K562 (cell line): ENCODE results near the gene ST6GALNAC1. TPM values are rescaled to one million over a fixed set of nuclear protein-coding genes. Genes with fewer than 3 reads are reported as not detected.

Source experiments
- ATAC-seq: fragments of 200-7000 bp; cut with Tn5 transposase; 3 replicates; pipeline ENCODE4 v1.9.1; 2020; ENCODE audit warnings: moderate library complexity
- Bru-seq: library from RNA; stranded (reverse); fragments of 400-500 nt; gene quantifications from one replicate; lab custom pipeline; 2021; lab: Mats Ljungman, UMichigan
- BruChase-seq, 2 experiments: library from RNA; stranded (reverse); fragments of 400-500 nt; gene quantifications; one replicate each; lab custom pipeline; 2021; lab: Mats Ljungman, UMichigan
- BruUV-seq: library from RNA; stranded (reverse); fragments of 400-500 nt; replicated peaks from 2 replicates; lab custom pipeline; 2021; lab: Mats Ljungman, UMichigan
- CTCF ChIA-PET: fragments of 300-600 bp; formaldehyde crosslinking; extraction: SDS; loops from one replicate; lab custom pipeline; 2021; ENCODE audit warnings: low intra/inter-chr PET ratio; lab: Yijun Ruan, JAX
- POLR2A ChIA-PET: fragments of 300-600, 350-650 bp; sonication (Branson Sonifier 250); formaldehyde crosslinking; extraction: SDS; loops from one replicate; lab custom pipeline; 2021; ENCODE audit warnings: antibody characterized with exemption, inconsistent platforms; lab: Yijun Ruan, JAX
- DNase-seq, 4 experiments: peaks; one replicate each; pipeline versions ENCODE4 v3.0.0 to v3.0.0-alpha.2; 2011 to 2018; ENCODE audit warnings: low spot score in 3 of 4, mixed read lengths in 3 of 4; ENCODE audit errors: extremely low read depth in 1 of 4
- FAIRE-seq: peaks from 2 replicates; lab custom pipeline; 2011; peaks lifted over from hg19 to GRCh38; lab: Jason Lieb, UNC
- H2AFZ ChIP-seq: 2 replicates; pipeline ENCODE4 v1.6.0; 2011; ENCODE audit warnings: low read depth, low read length, control low read depth, inconsistent platforms
- H3K27ac ChIP-seq: fragments of 200-600 bp; 3 replicates; pipeline ENCODE4 v1.8.0; 2011; ENCODE audit warnings: low read depth, mild to moderate bottlenecking, control low read depth, inconsistent platforms, low read length, moderate library complexity, mixed read lengths; ENCODE audit errors: extremely low read depth
- H3K27me3 ChIP-seq, 2 experiments: fragments of 300-600 bp in 1 of 2; 2 replicates in 1 of 2; 3 replicates in 1 of 2; pipeline versions ENCODE4 v1.6.0 to v1.8.0; 2011; ENCODE audit warnings: inconsistent platforms in 2 of 2, low read length in 2 of 2, mild to moderate bottlenecking in 1 of 2, mixed read lengths in 1 of 2, moderate library complexity in 1 of 2; ENCODE audit not compliant: control insufficient read depth in 2 of 2, insufficient read depth in 2 of 2
- H3K36me3 ChIP-seq: fragments of 300-600 bp; 3 replicates; pipeline ENCODE4 v1.8.0; 2011; ENCODE audit warnings: mild to moderate bottlenecking, low read length, inconsistent platforms; ENCODE audit not compliant: control insufficient read depth, insufficient read depth
- H3K4me1 ChIP-seq, 2 experiments: fragments of 200-600 bp in 1 of 2; replicated peaks in 1 of 2; 2 replicates in 1 of 2; 3 replicates in 1 of 2; pipeline versions ENCODE4 v1.5.1 to v1.8.0; 2011; ENCODE audit warnings: inconsistent platforms in 2 of 2, low read length in 2 of 2, mild to moderate bottlenecking in 1 of 2, mixed read lengths in 1 of 2, moderate library complexity in 1 of 2; ENCODE audit not compliant: control insufficient read depth in 2 of 2, insufficient read depth in 2 of 2
- H3K4me2 ChIP-seq: 2 replicates; pipeline ENCODE4 v1.6.1; 2011; ENCODE audit warnings: low read length, control low read depth, inconsistent platforms, mixed read lengths; ENCODE audit not compliant: insufficient read depth
- H3K4me3 ChIP-seq: fragments of 200-600 bp; sonication (generic), shearing (Covaris generic); 2 replicates; pipeline ENCODE4 v1.5.1; 2016; ENCODE audit warnings: control low read depth, inconsistent platforms
- H3K79me2 ChIP-seq: fragments of 200-600 bp; 3 replicates; pipeline ENCODE4 v1.8.0; 2011; ENCODE audit warnings: low read length, inconsistent platforms; ENCODE audit not compliant: control insufficient read depth, insufficient read depth
- H3K9ac ChIP-seq, 2 experiments: 2 replicates each; pipeline versions ENCODE4 v1.6.0 to v1.6.1; 2011; ENCODE audit warnings: low read depth in 2 of 2, low read length in 2 of 2, control low read depth in 1 of 2, inconsistent platforms in 1 of 2, mild to moderate bottlenecking in 1 of 2, mixed read lengths in 1 of 2; ENCODE audit not compliant: insufficient read depth in 1 of 2
- H3K9me1 ChIP-seq: one replicate; pipeline ENCODE4 v1.6.0; 2011; ENCODE audit warnings: inconsistent platforms, mild to moderate bottlenecking, low read length, moderate library complexity; ENCODE audit not compliant: control insufficient read depth, insufficient read depth
- H3K9me3 ChIP-seq: replicated peaks from 2 replicates; pipeline ENCODE4 v1.5.1; 2011; ENCODE audit warnings: low read depth, low read length, inconsistent platforms; ENCODE audit not compliant: control insufficient read depth, insufficient read depth
- H4K20me1 ChIP-seq: replicated peaks from 2 replicates; pipeline ENCODE4 v1.6.1; 2011; ENCODE audit warnings: low read length, inconsistent platforms, mixed read lengths; ENCODE audit not compliant: control insufficient read depth, insufficient read depth
- ARHGAP35 ChIP-seq: fragments of 450-650 bp; IDR thresholded peaks from 2 replicates; pipeline ENCODE4 v1.6.1; 2018; ENCODE audit not compliant: partially characterized antibody
- CBX5 ChIP-seq: IDR thresholded peaks from 2 replicates; pipeline ENCODE4 v1.6.1; 2014; ENCODE audit warnings: low read depth, borderline replicate concordance
- DIDO1 ChIP-seq: fragments of 450-650 bp; IDR thresholded peaks from 2 replicates; pipeline ENCODE4 v1.6.1; 2016; ENCODE audit warnings: low read depth, missing biosample characterization, missing genetic modification characterization
- PHF21A ChIP-seq: fragments of 450-650 bp; IDR thresholded peaks from 2 replicates; pipeline ENCODE4 v1.6.1; 2017; ENCODE audit warnings: low read depth, borderline replicate concordance
- PTBP1 ChIP-seq: fragments of 200-400 bp; formaldehyde crosslinking; IDR thresholded peaks from 2 replicates; pipeline ENCODE4 v1.6.1; 2017; ENCODE audit warnings: low read depth, low read length
- PTRF ChIP-seq: fragments of 450-650 bp; IDR thresholded peaks from 2 replicates; pipeline ENCODE4 v1.6.1; 2016; ENCODE audit warnings: mild to moderate bottlenecking, missing genetic modification characterization, missing compliant biosample characterization
- PYGO2 ChIP-seq: fragments of 450-650 bp; IDR thresholded peaks from 2 replicates; pipeline ENCODE4 v1.6.1; 2016; ENCODE audit warnings: mild to moderate bottlenecking, missing genetic modification characterization, moderate library complexity, missing compliant biosample characterization
- TAF9B ChIP-seq: fragments of 450-650 bp; IDR thresholded peaks from 2 replicates; pipeline ENCODE4 v1.6.1; 2018; ENCODE audit warnings: mild to moderate bottlenecking; ENCODE audit not compliant: partially characterized antibody
- ZNF217 ChIP-seq: sonication (generic); formaldehyde crosslinking; IDR thresholded peaks from 2 replicates; pipeline ENCODE4 v1.8.0; 2022; ENCODE audit warnings: mild to moderate bottlenecking, missing genetic modification reagents
- WGBS: fragments of 100-300 bp; shearing (Covaris generic); methylation state at CpG from one replicate; pipeline ENCODE4 v1.1.6; 2016; ENCODE audit warnings: low coverage, mixed read lengths; ENCODE audit not compliant: insufficient coverage; ENCODE audit errors: missing lambda C conversion rate; 5-methylcytosine and 5-hydroxymethylcytosine counted together
- in situ Hi-C: fragments of 300-500 bp; cut with MboI; formaldehyde crosslinking; loops from 4 replicates; pipeline ENCODE4 v1.15.0; 2018; ENCODE audit warnings: inconsistent platforms, mixed read lengths
- intact Hi-C: fragments of 100-400 bp; cut with micrococcal nuclease; formaldehyde crosslinking; loops from 2 replicates; pipeline ENCODE4 v1.14.2; 2022
- long read RNA-seq, 3 experiments: library from polyadenylated mRNA in 2 of 3; library from RNA in 1 of 3; unstranded in 2 of 3; stranded (forward) in 1 of 3; transcript quantifications; one replicate each; pipeline ENCODE4 v2.0.0, GENCODE V29; 2019 to 2022
- polyA minus RNA-seq, 3 experiments: library from RNA; depleted of rRNA, polyadenylated mRNA; stranded (reverse); fragments of >200 nt; gene quantifications; 2 replicates each; pipeline ENCODE4 v1.2.3, GENCODE V29; 2011
- polyA plus RNA-seq, 8 experiments: library from polyadenylated mRNA; depleted of rRNA in 4 of 8; stranded (reverse) in 5 of 8; unstranded in 3 of 8; fragments of >200 nt; fragmentation: Nextera tagmentation in 2 of 8; fragmentation: Illumina TruSeq in 1 of 8; extraction: Ambion mirVana in 2 of 8; extraction: Trizol in 1 of 8; gene quantifications; 2 replicates each; pipeline versions ENCODE4 v1.2.1 to v1.2.3, GENCODE V29; 2011 to 2014; ENCODE audit warnings: inconsistent platforms in 1 of 8, missing spikeins in 1 of 8
- total RNA-seq, 7 experiments: library from RNA; depleted of rRNA in 6 of 7; stranded (reverse); fragments of >200 nt in 6 of 7; fragmentation: Illumina TruSeq in 2 of 7; extraction: Trizol in 2 of 7; gene quantifications; 2 replicates each; pipeline versions ENCODE4 v1.2.1 to v1.2.3, GENCODE V29; 2011 to 2021; ENCODE audit warnings: low replicate concordance in 1 of 7
- TF ChIP-seq, protein P1 (sequence below): fragments of 450-650 bp; IDR thresholded peaks from 2 replicates; pipeline ENCODE4 v1.6.1; 2018; ENCODE audit not compliant: partially characterized antibody

Gene ST6GALNAC1, protein sequence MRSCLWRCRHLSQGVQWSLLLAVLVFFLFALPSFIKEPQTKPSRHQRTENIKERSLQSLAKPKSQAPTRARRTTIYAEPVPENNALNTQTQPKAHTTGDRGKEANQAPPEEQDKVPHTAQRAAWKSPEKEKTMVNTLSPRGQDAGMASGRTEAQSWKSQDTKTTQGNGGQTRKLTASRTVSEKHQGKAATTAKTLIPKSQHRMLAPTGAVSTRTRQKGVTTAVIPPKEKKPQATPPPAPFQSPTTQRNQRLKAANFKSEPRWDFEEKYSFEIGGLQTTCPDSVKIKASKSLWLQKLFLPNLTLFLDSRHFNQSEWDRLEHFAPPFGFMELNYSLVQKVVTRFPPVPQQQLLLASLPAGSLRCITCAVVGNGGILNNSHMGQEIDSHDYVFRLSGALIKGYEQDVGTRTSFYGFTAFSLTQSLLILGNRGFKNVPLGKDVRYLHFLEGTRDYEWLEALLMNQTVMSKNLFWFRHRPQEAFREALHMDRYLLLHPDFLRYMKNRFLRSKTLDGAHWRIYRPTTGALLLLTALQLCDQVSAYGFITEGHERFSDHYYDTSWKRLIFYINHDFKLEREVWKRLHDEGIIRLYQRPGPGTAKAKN
- 78.1 and 101 TPM in 2 replicates for total RNA-seq (2011; cell fraction: chromatin; rRNA removed; ENCODE audit: low replicate concordance)
- 67.5 and 71.5 TPM in 2 replicates for total RNA-seq (2011; cell fraction: nucleolus; rRNA removed)
- total RNA-seq (2011; cell fraction: nucleoplasm; rRNA removed): 66.0 and 71.4 TPM in 2 replicates
- 43.4 and 54.9 TPM in 2 replicates for total RNA-seq (2014; rRNA removed)
- 47.3 and 50.5 TPM in 2 replicates for total RNA-seq (2014; rRNA removed; fragmentation: Illumina TruSeq; extraction: Trizol)
- 20.6 and 21.4 TPM in 2 replicates for total RNA-seq (2015; rRNA removed; fragmentation: Illumina TruSeq; extraction: Trizol)
- 42.9 and 53.1 TPM in 2 replicates for total RNA-seq (2021)
- 34.7 and 40.1 TPM in 2 replicates for polyA plus RNA-seq (2011; rRNA removed)
- 35.5 and 41.2 TPM in 2 replicates for polyA plus RNA-seq (2011; cell fraction: cytosol; rRNA removed)
- 54.0 and 74.4 TPM in 2 replicates for polyA plus RNA-seq (2011; cell fraction: nucleus; rRNA removed)
- polyA plus RNA-seq (2012): 30.1 and 68.3 TPM in 2 replicates
- 62.4 and 68.4 TPM in 2 replicates for polyA plus RNA-seq (2014; fragmentation: Illumina TruSeq; extraction: Trizol)
- 10 to 100 TPM; 50.4 to 62.9 TPM for polyA plus RNA-seq (2014; fragmentation: Nextera tagmentation; extraction: Ambion mirVana)
- 49.1 and 56.0 TPM in 2 replicates for polyA plus RNA-seq (2014; rRNA removed)
- 31.5 and 36.3 TPM in 2 replicates for polyA minus RNA-seq (2011; rRNA and poly(A)+ RNA removed)
- polyA minus RNA-seq (2011; cell fraction: cytosol; rRNA and poly(A)+ RNA removed): 14.5 and 27.7 TPM in 2 replicates
- 20.6 and 35.8 TPM in 2 replicates for polyA minus RNA-seq (2011; cell fraction: nucleus; rRNA and poly(A)+ RNA removed)
- percentile 87 among the genes with signal in this experiment for Bru-seq, nascent RNA
- BruChase-seq, experiment 1, labeled RNA remaining after a 2-hour chase: percentile 76 among the genes with signal in this experiment
- percentile 79 among the genes with signal in this experiment for BruChase-seq, experiment 2, labeled RNA remaining after a 6-hour chase
- long read RNA-seq, experiment 1, transcript ST6GALNAC1-207 (2 exons, 419 nt): major isoform, 14 of 81 reads
- long read RNA-seq, experiment 1, partial matches to known transcripts: 51 of 81 reads
- long read RNA-seq, experiment 1, other reads (novel, unspliced or antisense): 12 of 81 reads
- long read RNA-seq, experiment 2, transcript ST6GALNAC1-201 (9 exons, 2,570 nt): minor isoform, 6 of 44 reads
- long read RNA-seq, experiment 2, transcript ST6GALNAC1-207 (2 exons, 419 nt): major isoform, 15 of 44 reads
- long read RNA-seq, experiment 2, partial matches to known transcripts: 14 of 44 reads
- long read RNA-seq, experiment 2, other reads (novel, unspliced or antisense): 9 of 44 reads
- long read RNA-seq, experiment 3, transcript ST6GALNAC1-201 (9 exons, 2,570 nt): minor isoform, 6 of 27 reads
- long read RNA-seq, experiment 3, transcript ST6GALNAC1-207 (2 exons, 419 nt): major isoform, 13 of 27 reads
- long read RNA-seq, experiment 3, partial matches to known transcripts: 2 of 27 reads
- long read RNA-seq, experiment 3, other reads (novel, unspliced or antisense): 3 of 27 reads

DNA sequence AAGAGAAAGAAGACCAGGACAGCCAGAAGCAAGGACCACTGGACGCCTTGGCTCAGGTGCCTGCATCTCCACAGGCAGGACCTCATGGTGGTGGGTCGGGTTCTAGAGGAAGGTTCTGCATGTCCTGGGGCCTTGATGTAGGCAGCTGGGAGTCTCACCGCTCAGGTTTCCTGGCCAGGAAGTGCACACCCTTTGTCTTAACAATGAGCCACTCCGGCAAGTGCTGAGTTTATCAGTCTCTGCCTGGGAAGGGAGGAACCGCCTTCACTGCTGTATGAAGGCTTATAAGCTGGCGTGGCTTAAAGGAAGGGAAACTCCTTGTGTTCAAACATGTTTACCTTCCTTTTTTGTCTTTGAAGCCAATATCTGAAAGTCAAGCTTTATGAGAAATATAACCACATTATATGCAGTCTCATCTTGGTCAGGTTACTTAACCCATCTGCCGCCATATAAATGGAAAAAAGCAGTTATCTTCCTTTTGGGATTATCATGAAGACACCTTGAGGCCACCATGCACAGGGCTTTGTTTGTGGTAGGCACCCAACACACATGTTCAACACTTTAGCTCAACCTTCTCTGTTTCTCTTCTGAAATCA, at the start of gene ST6GALNAC1:
Gene ST6GALNAC1 (minus strand): TSS at position 205 of the 596 bp plus-strand sequence. CDS start 119 bp downstream, at position 86.
- Histone ChIP-seq H3K9me3 (peaks cover 11% of the 10 kb centered on the region), H3K4me3 (peak within 1 kb of the TSS; percentile 47), H2AFZ (peak within 1 kb of the TSS; percentile 92), H3K9ac (peak within 1 kb of the TSS; percentile 90 to 93), H3K27ac (peak within 1 kb of the TSS; percentile 94), H3K27me3 (no peaks in the 10 kb centered on the region), H4K20me1 (no peaks in the 10 kb centered on the region), H3K9me1 (no peaks in the 10 kb centered on the region), H3K36me3 (peaks cover 6% of the 10 kb centered on the region), H3K79me2 (peaks cover 50% of the 10 kb centered on the region), H3K4me2 (peak within 1 kb of the TSS; percentile 98), H3K4me1 (peaks cover 22 to 26% of the 10 kb centered on the region in 2 experiments; a peak in 4 of 5 replicates)
- in situ Hi-C loops (no loop called here), intact Hi-C loops (loop anchor here (5.0 kb wide), 1 partner anchor 84 kb away; the partner anchor contains the start of genes JMJD6 and METTL23)
- CTCF ChIA-PET: no interaction called here
- WGBS: 2% methylated on average over 7 of the region's 7 CpGs
- peak; percentile 70 to 94 (median 78) for DNase-seq
- peak; percentile 95 for FAIRE-seq
- POLR2A ChIA-PET: interaction anchor here (0.6 to 2.8 kb wide), 5 partner anchors 9 to 30 kb away, joined by 3 to 14 read pairs (median 5); no protein-coding TSS in a partner anchor
- ATAC-seq: peak; percentile 85
- TSS peak; percentile 56 for BruUV-seq
- no peak for TF ChIP-seq PTBP1
- TF ChIP-seq PTRF: 0 out of 2 replicates have a peak, but pooled peaks have one; percentile 57
- no peak for TF ChIP-seq PHF21A
- no peak for TF ChIP-seq ZNF217 (CRISPR knock-in tag)
- TF ChIP-seq ARHGAP35: no peak
- TF ChIP-seq, protein P1, sequence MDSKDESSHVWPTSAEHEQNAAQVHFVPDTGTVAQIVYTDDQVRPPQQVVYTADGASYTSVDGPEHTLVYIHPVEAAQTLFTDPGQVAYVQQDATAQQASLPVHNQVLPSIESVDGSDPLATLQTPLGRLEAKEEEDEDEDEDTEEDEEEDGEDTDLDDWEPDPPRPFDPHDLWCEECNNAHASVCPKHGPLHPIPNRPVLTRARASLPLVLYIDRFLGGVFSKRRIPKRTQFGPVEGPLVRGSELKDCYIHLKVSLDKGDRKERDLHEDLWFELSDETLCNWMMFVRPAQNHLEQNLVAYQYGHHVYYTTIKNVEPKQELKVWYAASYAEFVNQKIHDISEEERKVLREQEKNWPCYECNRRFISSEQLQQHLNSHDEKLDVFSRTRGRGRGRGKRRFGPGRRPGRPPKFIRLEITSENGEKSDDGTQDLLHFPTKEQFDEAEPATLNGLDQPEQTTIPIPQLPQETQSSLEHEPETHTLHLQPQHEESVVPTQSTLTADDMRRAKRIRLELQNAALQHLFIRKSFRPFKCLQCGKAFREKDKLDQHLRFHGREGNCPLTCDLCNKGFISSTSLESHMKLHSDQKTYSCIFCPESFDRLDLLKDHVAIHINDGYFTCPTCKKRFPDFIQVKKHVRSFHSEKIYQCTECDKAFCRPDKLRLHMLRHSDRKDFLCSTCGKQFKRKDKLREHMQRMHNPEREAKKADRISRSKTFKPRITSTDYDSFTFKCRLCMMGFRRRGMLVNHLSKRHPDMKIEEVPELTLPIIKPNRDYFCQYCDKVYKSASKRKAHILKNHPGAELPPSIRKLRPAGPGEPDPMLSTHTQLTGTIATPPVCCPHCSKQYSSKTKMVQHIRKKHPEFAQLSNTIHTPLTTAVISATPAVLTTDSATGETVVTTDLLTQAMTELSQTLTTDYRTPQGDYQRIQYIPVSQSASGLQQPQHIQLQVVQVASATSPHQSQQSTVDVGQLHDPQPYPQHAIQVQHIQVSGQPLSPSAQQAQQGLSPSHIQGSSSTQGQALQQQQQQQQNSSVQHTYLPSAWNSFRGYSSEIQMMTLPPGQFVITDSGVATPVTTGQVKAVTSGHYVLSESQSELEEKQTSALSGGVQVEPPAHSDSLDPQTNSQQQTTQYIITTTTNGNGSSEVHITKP: peak; percentile 92
- TF ChIP-seq CBX5: no peak; the same call in 1 of the 2 replicates
- no peak for TF ChIP-seq PYGO2
- TF ChIP-seq TAF9B: peak; percentile 70
- no peak for TF ChIP-seq DIDO1 (tag)
